H1 (cell line): ENCODE results near the gene HDDC3. TPM values are rescaled to one million over a fixed set of nuclear protein-coding genes. Genes with fewer than 3 reads are reported as not detected.

Experiments
- CTCF ChIA-PET: fragments of 300-600 bp; sonication (Branson Sonifier 250); formaldehyde crosslinking; loops from one replicate; lab custom pipeline; 2021; ENCODE audit not compliant: partially characterized antibody; lab: Charles Lee
- POLR2A ChIA-PET: fragments of 300-600 bp; sonication (Branson Sonifier 250); formaldehyde crosslinking; loops from one replicate; lab custom pipeline; 2021; ENCODE audit warnings: inconsistent platforms; ENCODE audit not compliant: partially characterized antibody; lab: Charles Lee
- DNase-seq, 2 experiments: peaks; one replicate each; pipeline versions ENCODE4 v3.0.0 to v3.0.0-alpha.2; 2010 to 2022; ENCODE audit warnings: low spot score in 2 of 2, low read depth in 1 of 2, mixed read lengths in 1 of 2
- FAIRE-seq: peaks from 2 replicates; lab custom pipeline; 2011; peaks lifted over from hg19 to GRCh38; lab: Jason Lieb, UNC
- H2AFZ ChIP-seq: 2 replicates; pipeline ENCODE4 v1.8.1; 2012; ENCODE audit warnings: low read length, inconsistent platforms
- H2AK5ac ChIP-seq: 2 replicates; pipeline ENCODE4 v1.6.1; 2013; ENCODE audit warnings: low read depth, low read length
- H2BK120ac ChIP-seq: replicated peaks from 2 replicates; pipeline ENCODE3; 2013; ENCODE audit warnings: low read depth, low read length, inconsistent platforms
- H2BK12ac ChIP-seq: 2 replicates; pipeline ENCODE4 v1.6.1; 2013; ENCODE audit warnings: low read depth, low read length
- H2BK15ac ChIP-seq: 2 replicates; pipeline ENCODE4 v1.6.1; 2013; ENCODE audit warnings: low read length
- H2BK20ac ChIP-seq: 2 replicates; pipeline ENCODE4 v1.6.1; 2013; ENCODE audit warnings: low read length
- H2BK5ac ChIP-seq: 2 replicates; pipeline ENCODE4 v1.6.1; 2013; ENCODE audit warnings: low read depth, low read length
- H3K14ac ChIP-seq: 2 replicates; pipeline ENCODE4 v1.6.1; 2013; ENCODE audit warnings: inconsistent platforms; ENCODE audit not compliant: insufficient read length
- H3K18ac ChIP-seq: 2 replicates; pipeline ENCODE4 v1.6.1; 2013; ENCODE audit warnings: low read length; ENCODE audit errors: extremely low read depth
- H3K23ac ChIP-seq: 2 replicates; pipeline ENCODE4 v1.6.1; 2013; ENCODE audit warnings: inconsistent platforms; ENCODE audit not compliant: insufficient read length
- H3K23me2 ChIP-seq: 2 replicates; pipeline ENCODE4 v1.6.1; 2013; ENCODE audit warnings: low read depth, low read length
- H3K27ac ChIP-seq: 2 replicates; pipeline ENCODE4 v1.6.1; 2011; ENCODE audit warnings: low read depth, low read length, inconsistent platforms
- H3K27me3 ChIP-seq, 4 experiments: replicated peaks in 1 of 4; 1 replicate in 1 of 4; 2 replicates in 3 of 4; pipeline versions ENCODE4 v1.6.1 to v1.8.1; 2011 to 2013; ENCODE audit warnings: low read length in 3 of 4, mild to moderate bottlenecking in 3 of 4, inconsistent platforms in 2 of 4, mixed read lengths in 2 of 4, moderate library complexity in 1 of 4; ENCODE audit not compliant: control insufficient read depth in 3 of 4, insufficient read depth in 3 of 4; ENCODE audit errors: extremely low read depth in 1 of 4
- H3K36me3 ChIP-seq, 4 experiments: 2 replicates each; pipeline versions ENCODE4 v1.6.1 to v1.8.1; 2011 to 2013; ENCODE audit warnings: mild to moderate bottlenecking in 4 of 4, low read length in 3 of 4, moderate library complexity in 2 of 4, control low read depth in 1 of 4, inconsistent platforms in 1 of 4; ENCODE audit not compliant: insufficient read depth in 4 of 4, control insufficient read depth in 2 of 4
- H3K4ac ChIP-seq: replicated peaks from 2 replicates; pipeline ENCODE3; 2013; ENCODE audit warnings: low read length, low read depth, mixed read lengths, inconsistent platforms; ENCODE audit not compliant: insufficient read length
- H3K4me1 ChIP-seq, 4 experiments: replicated peaks in 1 of 4; 1 replicate in 1 of 4; 2 replicates in 3 of 4; pipeline versions ENCODE4 v1.6.1 to v1.8.1; 2011 to 2013; ENCODE audit warnings: low read length in 3 of 4, inconsistent platforms in 2 of 4, mixed read lengths in 1 of 4; ENCODE audit not compliant: insufficient read depth in 4 of 4, control insufficient read depth in 3 of 4
- H3K4me2 ChIP-seq, 2 experiments: 2 replicates each; pipeline versions ENCODE4 v1.6.1 to v1.8.1; 2011 to 2013; ENCODE audit warnings: low read depth in 2 of 2, low read length in 2 of 2, control low read depth in 1 of 2, inconsistent platforms in 1 of 2, mild to moderate bottlenecking in 1 of 2; ENCODE audit not compliant: insufficient read depth in 1 of 2
- H3K4me3 ChIP-seq, 4 experiments: fragments of 200-600, 300-600 bp in 1 of 4; sonication (generic), shearing (Covaris generic), sonication (Bioruptor Twin) in 1 of 4; 2 replicates each; pipeline versions ENCODE4 v1.5.1 to v1.8.1; 2011 to 2016; ENCODE audit warnings: low read length in 4 of 4, low read depth in 3 of 4, control low read depth in 2 of 4, inconsistent platforms in 2 of 4, mild to moderate bottlenecking in 2 of 4, mixed read lengths in 1 of 4, moderate library complexity in 1 of 4; ENCODE audit not compliant: insufficient read depth in 2 of 4; ENCODE audit errors: extremely low read depth in 1 of 4
- H3K56ac ChIP-seq: replicated peaks from 2 replicates; pipeline ENCODE3; 2013; ENCODE audit warnings: low read depth, mild to moderate bottlenecking, mixed read lengths, low read length, inconsistent platforms; ENCODE audit not compliant: insufficient read length
- H3K79me1 ChIP-seq: 2 replicates; pipeline ENCODE4 v1.6.1; 2013; ENCODE audit warnings: low read depth, low read length, control low read depth
- H3K79me2 ChIP-seq, 2 experiments: 2 replicates each; pipeline versions ENCODE4 v1.6.1 to v1.8.1; 2012 to 2013; ENCODE audit warnings: low read length in 2 of 2, mild to moderate bottlenecking in 2 of 2, inconsistent platforms in 1 of 2; ENCODE audit not compliant: insufficient read depth in 2 of 2, control insufficient read depth in 1 of 2
- H3K9ac ChIP-seq, 4 experiments: replicated peaks in 1 of 4; 1 replicate in 1 of 4; 2 replicates in 3 of 4; pipeline versions ENCODE4 v1.6.1 to v1.8.1; 2011 to 2013; ENCODE audit warnings: low read depth in 3 of 4, low read length in 3 of 4, control low read depth in 2 of 4, mild to moderate bottlenecking in 2 of 4, moderate library complexity in 2 of 4, inconsistent platforms in 1 of 4; ENCODE audit errors: extremely low read depth in 1 of 4
- H3K9me3 ChIP-seq, 2 experiments: 2 replicates each; pipeline versions ENCODE4 v1.6.1 to v1.8.1; 2012 to 2013; ENCODE audit warnings: mild to moderate bottlenecking in 2 of 2, moderate library complexity in 2 of 2, control low read depth in 1 of 2, inconsistent platforms in 1 of 2, low read depth in 1 of 2, low read length in 1 of 2, mixed read lengths in 1 of 2; ENCODE audit not compliant: insufficient read depth in 2 of 2
- H4K20me1 ChIP-seq, 2 experiments: replicated peaks in 1 of 2; 2 replicates each; pipeline versions ENCODE3 to v1.8.1; 2011 to 2013; ENCODE audit warnings: inconsistent platforms in 2 of 2, low read length in 2 of 2, mild to moderate bottlenecking in 1 of 2; ENCODE audit not compliant: insufficient read depth in 2 of 2, control insufficient read depth in 1 of 2
- H4K5ac ChIP-seq: 2 replicates; pipeline ENCODE4 v1.6.1; 2013; ENCODE audit warnings: low read length, low read depth, mixed read lengths, inconsistent platforms; ENCODE audit not compliant: insufficient read length
- H4K8ac ChIP-seq: 2 replicates; pipeline ENCODE4 v1.8.0; 2013; ENCODE audit warnings: mild to moderate bottlenecking, moderate library complexity, low read length, inconsistent platforms; ENCODE audit not compliant: insufficient read depth; ENCODE audit errors: extremely low read depth
- H4K91ac ChIP-seq: replicated peaks from 2 replicates; pipeline ENCODE3; 2013; ENCODE audit warnings: low read length, mixed read lengths, inconsistent platforms; ENCODE audit not compliant: insufficient read length
- CBX8 ChIP-seq: fragments of 300-800, 300-1000 bp; sonication (generic); IDR thresholded peaks from 2 replicates; pipeline ENCODE4 v1.7.1; 2016; ENCODE audit warnings: low read depth, low read length, borderline replicate concordance
- GABPA ChIP-seq: IDR thresholded peaks from 2 replicates; pipeline ENCODE4 v1.6.1; 2011; ENCODE audit warnings: mild to moderate bottlenecking, low read length, moderate library complexity, borderline replicate concordance; ENCODE audit not compliant: insufficient read depth
- NRF1 ChIP-seq: IDR thresholded peaks from 2 replicates; pipeline ENCODE4 v1.6.1; 2011; ENCODE audit warnings: mild to moderate bottlenecking, low read depth, low read length, improper control_type of control experiment
- SP2 ChIP-seq: IDR thresholded peaks from 2 replicates; pipeline ENCODE4 v1.6.1; 2012; ENCODE audit warnings: mild to moderate bottlenecking, low read length, inconsistent platforms
- USF2 ChIP-seq: IDR thresholded peaks from 2 replicates; pipeline ENCODE4 v1.6.1; 2011; ENCODE audit warnings: low read length, improper control_type of control experiment
- WGBS, 2 experiments: shearing (Covaris generic) in 1 of 2; methylation state at CpG; one replicate each; pipeline versions ENCODE4 v1.1.6 to v1.1.7; 2013 to 2015; ENCODE audit warnings: low lambda C conversion rate in 2 of 2, mixed read lengths in 2 of 2, inconsistent platforms in 1 of 2, low coverage in 1 of 2, missing lambda C conversion rate in 1 of 2; ENCODE audit not compliant: insufficient replicate concordance in 2 of 2, insufficient coverage in 1 of 2, insufficient read length in 1 of 2; ENCODE audit errors: extremely low coverage in 1 of 2, missing lambda C conversion rate in 1 of 2; 5-methylcytosine and 5-hydroxymethylcytosine counted together
- polyA plus RNA-seq, 7 experiments: library from polyadenylated mRNA; depleted of rRNA in 3 of 7; stranded (reverse) in 5 of 7; unstranded in 2 of 7; fragments of >200 nt in 5 of 7; fragments of 200-250 nt in 2 of 7; gene quantifications; 1 replicate in 5 of 7; 2 replicates in 1 of 7; 4 replicates in 1 of 7; pipeline versions ENCODE4 v1.2.1 to v1.2.3, GENCODE V29; 2011 to 2013; ENCODE audit warnings: missing spikeins in 2 of 7, mixed read lengths in 2 of 7
- total RNA-seq: library from RNA; stranded (reverse); fragmentation: NEBNext Ultra II Directional; extraction: Animal tissue kit (Norgen Biotek cat#: 25700); gene quantifications from 2 replicates; pipeline ENCODE4 v1.2.1, GENCODE V29; 2021

The HDDC3 gene
- total and polyA plus RNA-seq, 2 of the 8 experiments (the other 6 are each of a cell fraction or from before 2014, with no cell fraction given) = 16.3 to 16.5 TPM

GRCh38 chr15:90946941-90947576, 14.7 kb upstream of the HDDC3 start:
- DNase-seq = no peak
- Histone ChIP-seq H3K14ac (no peak overlapping the region), H2BK5ac (no peak overlapping the region; the same call in 1 of the 2 replicates), H3K4me3 (no peak overlapping the region), H3K4ac (no peak overlapping the region), H3K23ac (no peak overlapping the region), H3K4me1 (no peaks in the 10 kb centered on the region), H3K9ac (no peak overlapping the region), H2BK12ac (no peak overlapping the region), H3K56ac (no peak overlapping the region), H3K79me1 (no peaks in the 10 kb centered on the region; the same call in 1 of the 2 replicates), H4K91ac (no peak overlapping the region), H4K8ac (no peak overlapping the region), H2BK20ac (no peak overlapping the region), H3K27me3 (no peaks in the 10 kb centered on the region), H3K36me3 (peaks cover 17 to 75% (median 44%) of the 10 kb centered on the region in 4 experiments), H3K18ac (no peak overlapping the region), H3K4me2 (no peak overlapping the region), H2AFZ (no peak overlapping the region), H3K79me2 (no peaks in the 10 kb centered on the region), H3K9me3 (no peaks in the 10 kb centered on the region), H2BK120ac (no peak overlapping the region), H3K27ac (no peak overlapping the region), H3K23me2 (no peaks in the 10 kb centered on the region), H2AK5ac (no peak overlapping the region), H4K5ac (no peak overlapping the region), H2BK15ac (no peak overlapping the region), H4K20me1 (peaks cover 2 to 4% of the 10 kb centered on the region in 2 experiments)
- TF ChIP-seq SP2 (no peak), GABPA (no peak), CBX8 (no peak), NRF1 (no peak), USF2 (no peak)
- CTCF ChIA-PET = interaction anchor here (0.9 to 20.7 kb wide), 4 partner anchors 8 to 145 kb away, joined by 3 to 306 read pairs (median 154); partner anchors contain the start of genes HDDC3, RCCD1 and UNC45A
- POLR2A ChIA-PET = interaction anchor here (0.8 kb wide), 1 partner anchor 15 kb away, joined by 3 read pairs; no protein-coding TSS in a partner anchor
- no peak for FAIRE-seq
- WGBS, 2 experiments = 82% methylated on average over 8 of the region's 8 CpGs; no CpG with 5 or more reads in 1 of the 2 experiments
